Endothelial cell of umbilical vein (primary cell): ENCODE results near the gene HMG20B.

Source experiments
- EZH2 ChIP-seq: IDR thresholded peaks from 2 replicates; pipeline ENCODE4 v1.6.1; 2012; ENCODE audit warnings: borderline replicate concordance, low read depth, mild to moderate bottlenecking, moderate library complexity, low read length, inconsistent platforms; ENCODE audit not compliant: severe bottlenecking
- JUN ChIP-seq: IDR thresholded peaks from 2 replicates; pipeline ENCODE4 v1.6.1; 2011; ENCODE audit warnings: borderline replicate concordance, low read depth; ENCODE audit not compliant: insufficient read length, insufficient read depth
- POLR2A ChIP-seq: IDR thresholded peaks from 2 replicates; pipeline ENCODE4 v1.6.1; 2012; ENCODE audit warnings: low read depth, mild to moderate bottlenecking, control low read depth, low read length

DNA sequence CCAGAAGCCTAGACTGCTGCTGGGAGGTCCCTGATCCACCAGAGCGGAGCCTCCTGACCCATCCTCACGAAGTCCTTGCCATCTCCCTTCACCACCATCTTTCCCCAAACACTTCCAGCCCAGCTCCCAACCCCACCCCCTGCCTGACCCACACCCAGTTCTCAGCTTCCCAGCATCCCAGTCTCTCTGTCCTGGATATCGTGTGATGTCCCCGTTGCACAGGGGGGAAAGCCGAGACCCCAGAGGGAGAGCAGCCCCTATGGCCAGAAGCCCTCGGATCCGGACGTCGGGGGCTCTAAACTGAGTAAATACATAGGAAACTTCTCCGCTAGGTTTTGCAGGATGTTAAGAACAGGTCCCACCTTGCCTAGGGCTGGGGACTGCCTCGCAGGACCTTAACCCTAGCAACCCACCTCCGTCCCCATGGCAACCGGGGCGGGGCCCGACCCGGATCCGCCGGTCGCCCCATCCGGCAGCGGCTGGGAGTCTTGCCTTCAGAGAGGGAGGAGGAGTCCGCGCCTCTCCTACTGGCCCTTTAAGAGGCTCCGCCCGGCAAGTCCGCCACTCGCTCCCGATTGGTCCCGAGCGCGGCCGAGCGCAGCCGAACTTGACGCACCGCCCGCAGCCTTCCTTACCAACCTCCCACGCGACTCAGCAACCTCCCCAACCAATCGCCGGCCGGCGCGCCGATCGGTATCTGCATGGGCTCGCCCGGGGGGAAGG lies 451 bp upstream of the HMG20B start:
- TF ChIP-seq EZH2 (no peak), POLR2A (no peak), JUN (no peak)
